ENCODE results near the gene CPSF6. TPM values are rescaled to one million over a fixed set of nuclear protein-coding genes. Genes with fewer than 3 reads are reported as not detected.
"Not testable (repeated sequence)": the region's sequence is repeated elsewhere in the genome, so short reads cannot be mapped to it uniquely, and the experiment has no call there.

The CPSF6 gene
- total RNA-seq, 2 experiments from 2014 or later: 107 to 109 TPM

DNA sequence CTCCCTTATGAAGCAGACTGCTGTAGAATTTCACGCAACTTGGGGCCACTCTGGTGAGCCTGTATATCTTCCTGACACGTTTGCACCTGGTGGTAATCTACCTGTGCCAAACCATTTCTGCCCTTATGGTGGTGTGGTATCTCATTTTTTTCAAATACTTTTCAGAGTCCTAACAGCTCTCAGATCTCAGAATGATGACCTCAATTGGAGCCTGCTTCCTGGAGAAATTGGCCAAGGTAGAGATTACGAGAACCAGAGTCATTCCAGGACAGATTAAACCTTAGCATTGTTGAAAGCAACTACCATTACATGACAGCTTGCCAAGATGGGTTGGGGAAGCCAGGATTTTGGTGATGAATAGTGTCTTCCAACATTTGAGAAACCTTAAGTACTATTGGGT lies 48.2 kb downstream of the CPSF6 start:
- peaks cover 14% of the 10 kb centered on the region for H3K27me3 Mint-ChIP-seq
- ATAC-seq (no peak), DNase-seq (no peak)
- CTCF ChIA-PET: interaction anchor here (0.6 to 0.7 kb wide), 2 partner anchors 23 to 621 kb away, joined by 3 read pairs; no protein-coding TSS in a partner anchor
- peaks cover 21% of the 10 kb centered on the region for H3K4me1 Mint-ChIP-seq
- intact Hi-C loops (cut with DNase I, micrococcal nuclease): no loop called here
- no peaks in the 10 kb centered on the region for H3K36me3 Mint-ChIP-seq (ENCODE audit: low read depth)
- POLR2A ChIA-PET: no interaction called here
- H3K27ac Mint-ChIP-seq: no peak overlapping the region
- H3K9me3 Mint-ChIP-seq (ENCODE audit: low read depth): no peaks in the 10 kb centered on the region
- no peak overlapping the region for H3K4me3 Mint-ChIP-seq

DNA sequence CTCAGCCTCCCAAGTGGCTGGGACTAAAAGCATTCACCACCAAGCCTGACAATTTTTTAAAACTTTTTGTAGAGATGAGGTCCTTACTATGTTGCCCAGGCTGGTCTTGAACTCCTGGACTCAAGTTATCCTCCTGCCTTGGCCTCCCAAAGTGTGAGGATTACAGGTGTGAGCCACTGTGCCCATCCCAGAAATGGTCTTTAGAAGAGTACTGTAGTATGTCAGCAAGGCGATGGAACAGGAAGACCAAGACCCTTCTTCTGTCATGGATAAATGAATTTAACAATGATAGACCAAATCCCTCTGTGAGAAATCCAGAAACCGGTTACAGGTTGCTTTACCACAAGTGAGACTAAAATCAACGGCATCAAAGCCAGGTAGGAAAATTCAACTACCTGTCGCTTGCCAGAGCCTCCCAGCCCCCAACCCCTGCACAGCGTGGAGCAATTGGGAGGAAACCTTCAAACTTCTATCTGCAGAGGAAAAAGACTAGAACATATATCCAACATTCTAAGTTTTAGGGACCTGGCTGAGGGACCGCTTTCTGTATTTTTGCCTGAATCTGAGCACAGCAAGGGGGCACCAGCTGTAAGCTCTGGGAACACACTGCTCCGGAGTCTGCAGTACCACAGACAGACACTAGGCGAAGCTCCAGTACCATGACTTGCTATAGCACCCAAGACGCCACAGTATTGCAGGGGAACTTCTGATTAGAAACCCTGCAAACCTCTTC lies 51.3 kb downstream of the CPSF6 start:
- peak; percentile 88 for DNase-seq
- intact Hi-C loops (cut with DNase I, micrococcal nuclease): loop anchor here (1.0 to 2.0 kb wide), 4 partner anchors 66 to 349 kb away; no protein-coding TSS in a partner anchor
- peak; percentile 100 for ATAC-seq
- Mint-ChIP-seq H3K27me3 (peaks cover 19% of the 10 kb centered on the region), H3K27ac (no peak overlapping the region), H3K4me3 (no peak overlapping the region), H3K9me3 (ENCODE audit: low read depth) (no peaks in the 10 kb centered on the region), H3K4me1 (peaks cover 4% of the 10 kb centered on the region), H3K36me3 (ENCODE audit: low read depth) (no peaks in the 10 kb centered on the region)
- CTCF ChIA-PET: interaction anchor here (0.5 to 4.9 kb wide), 24 partner anchors 8 to 369 kb away, joined by 3 to 33 read pairs (median 3); partner anchors contain the start of gene FRS2
- POLR2A ChIA-PET: no interaction called here

DNA sequence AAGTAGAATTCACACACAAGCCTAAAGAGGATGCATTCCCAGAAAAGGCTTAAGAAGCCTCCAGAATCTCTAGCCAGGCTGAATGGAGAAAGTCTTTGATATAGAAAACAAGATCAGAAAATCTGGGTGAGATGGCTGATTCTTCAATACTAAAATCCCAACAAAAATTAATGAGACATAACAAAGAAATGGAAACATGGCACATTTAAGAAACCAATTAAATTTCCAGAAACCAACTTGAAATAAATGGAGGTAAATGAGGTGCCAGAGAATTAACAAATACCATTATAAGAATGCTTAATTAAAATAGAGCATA lies 51.9 kb downstream of the CPSF6 start:
- Mint-ChIP-seq H3K4me3 (no peak overlapping the region), H3K27me3 (peaks cover 19% of the 10 kb centered on the region), H3K9me3 (ENCODE audit: low read depth) (no peaks in the 10 kb centered on the region), H3K4me1 (peaks cover 4% of the 10 kb centered on the region), H3K27ac (no peak overlapping the region), H3K36me3 (ENCODE audit: low read depth) (no peaks in the 10 kb centered on the region)
- POLR2A ChIA-PET: no interaction called here
- no peak for DNase-seq
- intact Hi-C loops (cut with DNase I, micrococcal nuclease): loop anchor here (1.0 to 2.0 kb wide), 4 partner anchors 66 to 348 kb away; no protein-coding TSS in a partner anchor
- no peak for ATAC-seq
- CTCF ChIA-PET: interaction anchor here (0.7 to 4.9 kb wide), 23 partner anchors 9 to 369 kb away, joined by 3 to 33 read pairs (median 3); partner anchors contain the start of gene FRS2

- Mint-ChIP-seq H3K27me3 (peaks cover 8% of the 10 kb centered on the region), H3K9me3 (ENCODE audit: low read depth) (no peaks in the 10 kb centered on the region), H3K4me3 (no peak overlapping the region), H3K27ac (no peak overlapping the region), H3K4me1 (no peaks in the 10 kb centered on the region), H3K36me3 (ENCODE audit: low read depth) (no peaks in the 10 kb centered on the region)
- intact Hi-C loops (cut with DNase I, micrococcal nuclease): no loop called here
- ChIA-PET CTCF (no interaction called here), POLR2A (no interaction called here)
- DNase-seq: no peak
- no peak for ATAC-seq
These were observed 58.8 kb downstream of the CPSF6 start for GRCh38 chr12:69298133-69298532.

DNA sequence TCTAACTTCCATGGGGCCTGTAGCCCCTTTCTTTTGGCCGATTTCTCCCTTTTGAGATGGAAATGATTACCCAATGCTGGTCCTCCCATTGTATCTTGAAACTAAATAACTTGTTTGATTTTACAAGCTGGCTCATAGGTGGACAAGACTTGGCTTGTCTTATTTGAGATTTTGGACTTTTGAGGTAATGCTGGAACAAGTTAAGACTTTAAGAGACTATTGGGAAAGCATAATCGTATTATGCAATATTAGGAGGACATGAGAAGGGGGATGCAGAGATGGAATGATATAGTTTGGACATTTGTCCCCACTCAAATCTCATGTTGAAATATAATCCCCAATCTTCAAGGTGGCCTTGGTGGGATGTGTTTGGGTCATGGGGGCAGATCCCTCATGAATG lies 59.6 kb downstream of the CPSF6 start:
- no peak for ATAC-seq
- intact Hi-C loops (cut with DNase I, micrococcal nuclease): no loop called here
- CTCF ChIA-PET: no interaction called here

GRCh38 chr12:69304284-69304683 lies 64.9 kb downstream of the CPSF6 start:
- DNase-seq: no peak
- ChIA-PET POLR2A (no interaction called here), CTCF (no interaction called here)
- H3K36me3 Mint-ChIP-seq (ENCODE audit: low read depth): peaks cover 5% of the 10 kb centered on the region
- no peak overlapping the region for H3K4me3 Mint-ChIP-seq
- peaks cover 19% of the 10 kb centered on the region for H3K9me3 Mint-ChIP-seq (ENCODE audit: low read depth)
- intact Hi-C loops (cut with DNase I, micrococcal nuclease): no loop called here
- ATAC-seq: no peak
- no peaks in the 10 kb centered on the region for H3K27me3 Mint-ChIP-seq
- no peaks in the 10 kb centered on the region for H3K4me1 Mint-ChIP-seq
- no peak overlapping the region for H3K27ac Mint-ChIP-seq

More for the DNA sequence above, 59.6 kb downstream of the CPSF6 start:
- Mint-ChIP-seq H3K27ac (no peak overlapping the region), H3K27me3 (peaks cover 2% of the 10 kb centered on the region), H3K9me3 (ENCODE audit: low read depth) (peaks cover 2% of the 10 kb centered on the region), H3K4me1 (no peaks in the 10 kb centered on the region), H3K4me3 (no peak overlapping the region), H3K36me3 (ENCODE audit: low read depth) (no peaks in the 10 kb centered on the region)
- DNase-seq: no peak
- POLR2A ChIA-PET: no interaction called here

DNA sequence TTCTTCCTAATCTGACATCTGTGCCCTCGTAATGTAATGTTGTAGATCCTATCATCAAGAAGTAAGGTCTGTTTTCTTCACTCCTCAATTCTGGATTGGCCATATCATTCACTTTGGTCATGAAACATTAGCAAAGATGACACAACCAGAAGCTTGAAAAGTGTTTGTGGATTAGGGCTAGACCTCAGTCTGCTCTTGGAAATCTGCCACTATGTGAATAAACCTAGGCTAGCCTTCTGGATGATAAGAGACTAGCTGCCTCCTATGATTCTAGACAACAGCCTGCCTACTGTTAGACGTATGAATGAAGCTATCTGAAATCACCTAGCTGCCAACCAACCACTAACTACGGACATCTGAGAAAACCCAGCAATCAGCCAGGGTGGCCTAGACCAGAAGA lies 70.1 kb downstream of the CPSF6 start:
- Mint-ChIP-seq H3K27me3 (no peaks in the 10 kb centered on the region), H3K27ac (no peak overlapping the region), H3K4me1 (no peaks in the 10 kb centered on the region), H3K4me3 (no peak overlapping the region), H3K9me3 (ENCODE audit: low read depth) (peaks cover 18% of the 10 kb centered on the region), H3K36me3 (ENCODE audit: low read depth) (peaks cover 4% of the 10 kb centered on the region)
- ChIA-PET POLR2A (no interaction called here), CTCF (interaction anchor here (0.5 to 1.4 kb wide), 3 partner anchors 10 to 497 kb away, joined by 3 read pairs; no protein-coding TSS in a partner anchor)
- no peak for DNase-seq
- intact Hi-C loops (cut with DNase I, micrococcal nuclease): no loop called here
- ATAC-seq: no peak

DNA sequence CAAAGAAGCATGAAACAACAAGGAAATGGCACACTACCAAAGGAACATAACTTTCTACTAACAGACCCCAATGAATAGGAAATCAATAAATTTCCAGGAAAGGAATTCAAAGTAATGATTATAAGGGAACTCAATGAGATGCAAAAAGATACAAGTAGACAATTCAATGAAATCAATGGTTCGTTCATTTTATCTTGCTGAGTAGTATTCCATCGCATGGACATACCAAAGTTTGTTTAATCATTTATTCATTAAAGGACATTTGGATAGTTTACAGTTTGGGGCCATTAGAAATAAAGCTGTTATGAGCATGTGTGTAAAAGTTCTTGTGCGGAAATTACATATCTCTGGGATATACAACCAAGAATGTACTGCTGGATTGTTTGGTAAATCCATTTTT lies 73.8 kb downstream of the CPSF6 start:
- no peaks in the 10 kb centered on the region for H3K27me3 Mint-ChIP-seq
- H3K4me1 Mint-ChIP-seq: no peaks in the 10 kb centered on the region
- H3K36me3 Mint-ChIP-seq (ENCODE audit: low read depth): no peaks in the 10 kb centered on the region
- intact Hi-C loops (cut with DNase I, micrococcal nuclease): no loop called here
- no peak overlapping the region for H3K4me3 Mint-ChIP-seq
- DNase-seq: no peak
- ChIA-PET CTCF (no interaction called here), POLR2A (interaction anchor here (0.7 kb wide), 1 partner anchor 121 kb away, joined by 4 read pairs; no protein-coding TSS in a partner anchor)
- peaks cover 5% of the 10 kb centered on the region for H3K9me3 Mint-ChIP-seq (ENCODE audit: low read depth)
- H3K27ac Mint-ChIP-seq: no peak overlapping the region
- no peak for ATAC-seq

GRCh38 chr12:69316784-69317183 lies 77.4 kb downstream of the CPSF6 start:
- DNase-seq; POLR2A ChIA-PET; H3K27me3 Mint-ChIP-seq; CTCF ChIA-PET; H3K9me3 Mint-ChIP-seq (ENCODE audit: low read depth); intact Hi-C loops (cut with DNase I, micrococcal nuclease); H3K27ac Mint-ChIP-seq; H3K4me1 Mint-ChIP-seq; ATAC-seq; H3K4me3 Mint-ChIP-seq; H3K36me3 Mint-ChIP-seq (ENCODE audit: low read depth): not testable (repeated sequence)

DNA sequence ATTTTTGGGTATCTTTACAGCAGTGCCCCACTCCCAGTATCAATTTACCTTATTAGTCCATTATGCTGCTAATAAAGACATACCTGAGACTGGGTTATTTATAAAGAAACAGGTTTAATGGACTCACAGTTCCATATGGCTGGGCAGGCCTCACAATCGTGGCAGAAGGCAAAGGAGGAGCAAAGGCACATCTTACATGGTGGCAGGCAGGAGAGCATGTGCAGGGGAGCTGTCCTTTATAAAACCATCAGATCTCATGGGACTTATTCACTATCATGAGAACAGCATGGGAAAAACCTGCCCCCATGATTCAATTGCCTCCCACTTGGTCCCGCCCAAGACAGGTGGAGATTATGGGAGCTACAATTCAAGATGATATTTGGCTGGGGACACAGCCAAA lies 77.9 kb downstream of the CPSF6 start:
- CTCF ChIA-PET; H3K9me3 Mint-ChIP-seq (ENCODE audit: low read depth); POLR2A ChIA-PET; H3K4me1 Mint-ChIP-seq; H3K4me3 Mint-ChIP-seq; H3K36me3 Mint-ChIP-seq (ENCODE audit: low read depth); DNase-seq; ATAC-seq; intact Hi-C loops (cut with DNase I, micrococcal nuclease); H3K27ac Mint-ChIP-seq; H3K27me3 Mint-ChIP-seq: not testable (repeated sequence)

DNA sequence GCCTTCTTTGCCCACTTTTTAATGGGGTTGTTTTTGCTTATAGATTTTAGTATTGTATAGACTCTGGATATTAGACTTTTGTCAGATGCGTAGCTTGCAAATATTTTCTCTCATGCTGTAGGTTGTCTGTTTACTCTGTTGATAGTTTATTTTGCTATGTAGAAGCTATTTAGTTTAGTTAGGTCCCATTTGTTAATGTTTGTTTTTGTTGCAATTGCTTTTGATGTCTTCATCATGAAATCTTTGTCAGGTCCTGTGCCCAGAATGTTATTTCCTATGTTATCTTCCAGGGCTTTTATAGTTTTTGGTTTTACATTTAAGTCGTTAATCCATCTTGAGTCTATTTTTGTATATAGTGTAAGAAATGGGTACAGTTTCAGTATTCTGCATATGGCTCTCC lies 78.9 kb downstream of the CPSF6 start:
- ATAC-seq (no peak), DNase-seq (no peak)
- intact Hi-C loops (cut with DNase I, micrococcal nuclease): no loop called here
- Mint-ChIP-seq H3K27me3 (peaks cover 5% of the 10 kb centered on the region), H3K4me3 (no peak overlapping the region), H3K36me3 (ENCODE audit: low read depth) (no peaks in the 10 kb centered on the region), H3K4me1 (no peaks in the 10 kb centered on the region), H3K9me3 (ENCODE audit: low read depth) (peaks cover 5% of the 10 kb centered on the region), H3K27ac (no peak overlapping the region)
- ChIA-PET POLR2A (no interaction called here), CTCF (interaction anchor here (0.6 to 1.2 kb wide), 2 partner anchors 252 to 325 kb away, joined by 3 read pairs; no protein-coding TSS in a partner anchor)

- H3K27ac Mint-ChIP-seq: no peak overlapping the region
- H3K9me3 Mint-ChIP-seq (ENCODE audit: low read depth): peaks cover 2% of the 10 kb centered on the region
- CTCF ChIA-PET: interaction anchor here (1.0 kb wide), 1 partner anchor 36 kb away, joined by 4 read pairs; no protein-coding TSS in a partner anchor
- H3K27me3 Mint-ChIP-seq: peaks cover 6% of the 10 kb centered on the region
- ATAC-seq: no peak
- POLR2A ChIA-PET: no interaction called here
- no peak overlapping the region for H3K4me3 Mint-ChIP-seq
- no peak for DNase-seq
- H3K4me1 Mint-ChIP-seq: peaks cover 2% of the 10 kb centered on the region
- intact Hi-C loops (cut with DNase I, micrococcal nuclease): no loop called here
- H3K36me3 Mint-ChIP-seq (ENCODE audit: low read depth): no peaks in the 10 kb centered on the region
These were observed 82.0 kb downstream of the CPSF6 start for GRCh38 chr12:69321351-69321750.

Data from activated CD4-positive, alpha-beta T cell treated with anti-CD3 and anti-CD28 coated beads for 36 hours (primary cell).